Posterior cingulate gyrus (tissue), 11 donors: ENCODE data around the gene GABBR2.

Source experiments
- DNase-seq, 10 donors: peaks; one replicate each; pipeline versions ENCODE4 v3.0.0 to v3.0.0-alpha.2; 2020 to 2021; ENCODE audit warnings: mixed read lengths in 3 of 10
- intact Hi-C: fragments of 100-400 bp; cut with DNase I; formaldehyde crosslinking; loops from one replicate; pipeline ENCODE4 v1.15.1; 2023

Gene GABBR2

GRCh38 chr9:98341157-98342097, 367.3 kb downstream of the GABBR2 start:
- intact Hi-C loops = no loop called here
- peak in 5 of 10 donors; percentile 42 to 92 (median 80) for DNase-seq

DNA sequence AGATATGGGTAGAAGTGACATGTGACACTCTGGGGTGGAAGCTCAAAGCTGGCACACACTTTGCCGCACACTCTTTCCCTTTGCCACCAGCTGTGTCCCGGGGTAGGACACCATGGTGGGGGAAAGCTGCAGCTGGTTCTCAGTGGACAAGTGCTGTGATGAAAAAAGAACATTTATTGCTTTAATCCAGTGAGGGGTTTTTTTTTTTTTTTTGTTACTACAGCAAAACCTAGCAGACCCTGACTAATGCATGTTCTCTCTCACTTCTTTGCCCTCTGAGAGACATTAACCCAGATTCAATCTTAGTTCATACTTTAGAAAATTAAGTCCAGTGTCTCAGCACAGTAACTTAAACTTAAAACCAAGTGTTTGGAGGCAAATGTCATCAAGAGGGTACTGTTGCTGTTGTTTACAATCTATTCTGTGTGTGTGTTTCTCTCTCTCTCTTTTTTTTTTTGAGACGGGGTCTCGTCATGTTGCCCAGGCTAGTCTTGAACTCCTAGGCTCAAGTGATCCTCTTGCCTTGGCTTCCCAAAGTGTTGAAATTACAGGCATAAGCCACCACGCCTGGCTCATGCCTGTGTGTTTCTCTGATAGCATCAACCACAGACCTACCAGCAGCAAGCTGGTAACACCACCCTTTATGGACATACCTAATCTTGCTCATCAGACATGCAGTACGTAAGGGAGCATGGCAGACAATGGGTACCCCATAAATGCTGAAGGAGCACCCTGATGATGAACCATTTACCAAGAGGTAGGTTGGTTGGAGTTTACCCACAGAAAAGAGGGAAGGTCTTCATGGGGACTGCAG, 368.5 kb downstream of the GABBR2 start:
- intact Hi-C loops = no loop called here
- DNase-seq = no peak

- DNase-seq = no peak
- intact Hi-C loops = no loop called here
Observed at GRCh38 chr9:98335661-98336060, 373.1 kb downstream of the GABBR2 start.

GRCh38 chr9:98334796-98335195, 373.9 kb downstream of the GABBR2 start:
- intact Hi-C loops = no loop called here
- no peak for DNase-seq

DNA sequence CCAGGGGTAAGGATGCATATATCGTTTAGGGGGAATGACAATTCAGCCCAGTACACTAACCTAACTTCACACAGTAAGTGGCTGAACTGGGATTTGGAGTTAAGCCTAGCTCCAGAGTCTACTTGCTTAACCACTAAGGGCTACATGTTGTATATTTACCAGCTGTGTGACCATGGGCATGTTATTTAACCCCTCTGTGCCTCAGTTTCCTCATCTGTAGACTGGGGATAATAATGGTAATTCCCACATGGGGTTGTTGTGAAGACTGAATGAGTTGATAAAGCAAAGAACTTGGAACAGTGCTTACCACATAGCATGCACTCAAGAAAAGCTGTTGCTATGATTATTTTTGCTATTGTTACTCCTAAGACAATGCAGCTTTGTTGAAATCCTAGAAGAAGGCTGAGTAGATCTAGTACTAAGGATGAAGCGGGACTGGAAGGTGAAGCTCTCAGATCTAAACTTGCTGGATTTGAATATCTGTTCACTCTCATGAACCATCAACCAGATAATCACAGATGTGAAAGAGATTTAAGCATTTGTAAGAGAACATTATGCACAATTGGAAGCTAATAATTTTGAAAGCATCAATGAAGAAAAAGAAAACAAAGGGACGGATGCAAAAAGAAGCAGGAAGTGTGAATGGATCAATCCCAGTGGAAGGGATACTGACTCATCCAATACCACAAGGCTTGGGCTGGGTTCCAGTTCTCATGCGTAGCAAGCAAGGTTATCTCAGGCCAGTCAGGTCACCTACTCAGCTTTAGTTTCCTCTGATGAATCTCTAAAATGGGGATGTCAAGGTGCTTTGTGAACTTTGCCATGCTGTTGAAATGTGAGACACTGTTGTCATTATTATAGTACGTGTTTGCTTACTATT, 374.8 kb downstream of the GABBR2 start:
- no peak for DNase-seq
- intact Hi-C loops = no loop called here

GRCh38 chr9:98332405-98332831, 376.3 kb downstream of the GABBR2 start:
- intact Hi-C loops = no loop called here
- no peak for DNase-seq

DNA sequence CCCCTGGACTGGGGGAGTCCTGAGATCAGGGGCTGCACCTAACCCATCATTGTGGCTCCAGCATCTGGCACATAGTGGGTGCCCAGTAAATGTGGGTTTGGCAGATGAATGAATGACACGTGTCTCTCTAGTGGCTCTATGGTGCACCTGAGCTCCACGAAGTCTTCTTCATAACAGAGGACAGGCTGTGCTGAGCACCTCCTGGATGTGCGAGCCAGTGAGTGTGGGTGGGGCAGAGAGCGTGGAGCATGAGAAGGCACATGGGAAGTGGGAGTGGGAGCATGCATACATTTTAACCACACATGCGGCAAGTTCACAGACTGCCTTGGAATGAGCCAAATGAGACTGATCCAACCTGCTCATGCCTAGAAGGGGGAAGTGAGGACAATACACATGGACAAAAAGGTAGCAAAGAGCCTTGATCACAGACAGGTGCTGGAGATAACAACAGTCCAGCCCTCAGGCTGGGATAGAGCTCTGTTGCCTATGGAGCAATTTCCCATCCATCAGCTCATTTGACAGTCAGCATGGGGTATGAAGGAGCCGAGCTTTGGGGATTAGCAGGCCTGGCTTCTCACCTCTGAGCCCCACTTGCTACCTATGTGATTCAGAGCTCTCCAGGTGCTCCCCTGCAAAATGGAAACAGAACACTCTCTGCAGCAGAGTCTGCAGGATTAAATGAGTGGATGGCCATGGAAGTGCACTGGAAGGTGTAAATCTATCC, 377.0 kb downstream of the GABBR2 start:
- intact Hi-C loops = no loop called here
- peak in 5 of 10 donors; percentile 25 to 88 (median 85) for DNase-seq

GRCh38 chr9:98330831-98331230, 377.9 kb downstream of the GABBR2 start:
- DNase-seq = no peak
- intact Hi-C loops = no loop called here

DNA sequence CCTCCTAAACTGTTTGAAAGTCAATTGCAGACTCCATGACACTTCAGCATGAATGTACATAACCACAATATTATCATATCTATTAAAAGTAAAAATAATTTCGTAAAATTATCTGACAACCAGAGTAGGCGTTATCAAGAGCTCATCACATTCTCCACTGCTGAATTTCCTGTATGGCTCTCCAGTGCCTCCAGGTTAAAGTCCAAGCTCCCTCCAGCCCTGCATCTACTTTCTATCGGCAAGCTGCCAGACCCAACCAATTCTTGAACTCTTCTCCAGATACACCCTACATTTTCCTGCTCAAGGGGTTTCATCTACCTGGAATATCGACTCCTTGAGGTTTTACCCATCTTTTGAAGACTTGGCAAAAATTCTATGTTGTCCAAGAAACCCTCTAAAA, 378.8 kb downstream of the GABBR2 start:
- intact Hi-C loops = no loop called here
- no peak for DNase-seq

DNA sequence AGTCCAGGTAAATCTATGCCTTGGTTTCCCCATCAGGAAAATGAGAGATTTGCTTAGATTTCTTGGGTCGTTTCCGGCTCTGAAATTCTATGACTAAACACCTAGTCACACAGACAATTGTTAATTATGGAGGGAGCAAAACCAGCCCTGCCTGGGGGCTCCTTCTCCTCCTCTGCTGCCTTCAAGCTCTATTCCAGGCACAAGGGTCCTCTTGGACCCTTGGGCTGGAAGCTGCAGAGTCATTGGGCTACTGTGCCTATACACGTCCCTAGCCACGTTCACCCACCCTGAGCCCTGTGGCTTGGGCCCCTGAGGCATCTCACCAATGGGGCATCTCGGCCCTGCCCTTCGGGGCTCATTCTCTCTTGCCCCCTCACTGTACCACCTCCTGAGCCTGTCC, 379.5 kb downstream of the GABBR2 start:
- intact Hi-C loops = no loop called here
- DNase-seq = no peak

- no peak for DNase-seq
- intact Hi-C loops = no loop called here
Observed at GRCh38 chr9:98328770-98329169, 380.0 kb downstream of the GABBR2 start.

- no peak for DNase-seq
Observed at GRCh38 chr9:98328141-98328540, 380.6 kb downstream of the GABBR2 start.

GRCh38 chr9:98327249-98327561, 381.5 kb downstream of the GABBR2 start:
- intact Hi-C loops = no loop called here
- DNase-seq = no peak

More at GRCh38 chr9:98328141-98328540, 380.6 kb downstream of the GABBR2 start:
- intact Hi-C loops = no loop called here

- no peak for DNase-seq
- intact Hi-C loops = no loop called here
Observed at GRCh38 chr9:98326459-98327248, 382.1 kb downstream of the GABBR2 start.

DNA sequence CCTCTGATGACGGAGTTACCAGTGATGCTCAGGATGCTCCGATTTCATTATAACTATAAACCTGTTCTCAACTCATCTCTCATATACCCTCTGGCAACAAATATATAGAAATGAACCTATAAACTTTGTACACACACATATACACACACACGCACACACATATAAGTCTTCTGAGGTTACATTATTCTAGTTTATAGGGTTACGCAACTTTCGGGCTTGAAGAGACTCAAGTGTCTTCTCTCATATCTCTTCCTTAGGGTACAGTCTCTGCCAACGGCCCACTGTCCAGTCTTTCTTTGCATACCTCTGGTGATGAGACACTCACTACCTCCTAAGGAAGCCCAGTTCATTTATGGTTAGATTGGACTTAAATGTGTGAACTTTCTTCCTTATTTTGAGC, 383.9 kb downstream of the GABBR2 start:
- intact Hi-C loops = no loop called here
- DNase-seq = no peak

DNA sequence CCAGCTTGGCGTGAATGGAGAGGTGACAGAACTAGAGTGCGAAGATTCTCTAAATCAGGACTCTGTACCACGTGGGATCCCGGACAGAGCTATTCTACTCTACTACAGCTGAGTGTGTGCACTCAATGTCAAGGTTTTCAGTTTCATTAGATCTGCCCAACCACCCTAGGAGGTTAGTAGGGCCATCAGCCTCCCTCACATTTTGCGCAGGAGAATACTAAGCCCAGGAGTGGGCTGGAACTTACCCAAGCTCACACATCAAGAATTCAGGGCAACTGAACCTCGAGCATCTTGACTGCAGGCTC, 385.0 kb downstream of the GABBR2 start:
- intact Hi-C loops = no loop called here
- no peak for DNase-seq

DNA sequence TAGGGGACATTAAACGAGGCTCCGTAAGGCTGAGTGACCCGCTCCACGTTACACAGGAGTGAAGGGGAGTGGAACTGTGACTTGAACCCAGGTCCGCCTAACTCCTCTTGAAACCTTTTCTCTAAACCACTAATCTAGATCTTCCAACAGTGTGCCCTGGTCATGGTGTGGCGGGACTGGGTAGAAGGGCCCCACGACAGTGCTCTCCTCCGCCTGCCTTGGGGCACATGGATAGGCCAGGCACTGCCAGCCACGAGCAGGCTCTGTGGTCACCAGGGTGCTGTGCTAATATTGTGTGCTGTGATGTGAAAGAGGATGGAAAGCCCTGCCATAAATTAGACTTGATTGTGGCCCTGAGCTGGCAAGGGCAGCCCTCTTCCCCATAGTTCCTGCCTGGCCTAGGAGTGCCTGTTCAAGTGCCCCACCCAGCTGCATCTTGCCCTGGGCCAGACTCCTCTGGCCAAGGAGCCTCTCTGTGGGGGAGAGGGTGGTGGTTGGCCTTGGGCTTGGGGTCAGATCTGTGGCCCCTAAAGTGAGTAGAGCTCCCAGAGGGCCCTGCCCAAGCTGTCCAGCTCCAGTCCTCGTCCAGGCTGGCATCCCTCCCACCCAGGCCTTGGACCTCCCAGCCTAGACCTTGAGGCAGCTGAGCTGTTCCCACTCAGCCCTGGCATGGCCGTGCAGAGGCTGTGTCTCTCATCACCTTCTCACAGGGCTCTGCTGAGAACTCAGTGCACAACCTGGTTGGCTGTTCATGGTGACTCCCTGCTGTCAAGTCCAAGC, 385.5 kb downstream of the GABBR2 start:
- intact Hi-C loops = no loop called here
- DNase-seq = no peak

DNA sequence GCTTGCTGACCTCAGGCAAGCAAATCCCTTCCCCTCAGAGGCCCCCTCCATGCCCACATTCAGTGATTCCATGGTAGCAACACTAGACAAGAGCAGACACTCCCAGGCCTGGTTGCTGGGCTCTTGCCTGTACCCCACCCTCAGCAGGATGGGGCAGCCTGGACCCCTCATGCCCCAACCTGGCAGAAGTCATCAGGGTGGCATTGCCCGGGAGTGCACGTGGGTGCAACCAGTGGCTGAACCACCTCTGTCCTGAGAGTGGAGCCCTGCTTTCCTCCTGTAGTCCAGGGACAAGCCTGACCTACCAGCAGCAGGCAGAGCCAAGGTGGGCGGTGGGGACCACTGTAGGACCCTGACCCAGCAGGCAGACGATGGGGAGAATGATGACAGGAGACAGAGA, 387.5 kb downstream of the GABBR2 start:
- intact Hi-C loops = no loop called here
- no peak for DNase-seq
